ENCODE data around the gene SNCG.
"Not testable (repeated sequence)": the region's sequence is repeated elsewhere in the genome, so short reads cannot be mapped to it uniquely, and the experiment has no call there.

Gene SNCG

GRCh38 chr10:86988520-86988919, 30.1 kb downstream of the SNCG start:
- no peak for DNase-seq (ENCODE audit: low read depth)
- no peak for TF ChIP-seq CTCF (conservative IDR thresholded peaks at IDR 0.05; ENCODE audit: low read length)

GRCh38 chr10:86991362-86991761, 33.0 kb downstream of the SNCG start:
- DNase-seq (ENCODE audit: low read depth); H3K4me3 ChIP-seq (ENCODE audit: low read length): not testable (repeated sequence)

More at GRCh38 chr10:86988520-86988919, 30.1 kb downstream of the SNCG start:
- H3K4me3 ChIP-seq (ENCODE audit: low read length) = no peak overlapping the region

GRCh38 chr10:86992456-86992855, 34.1 kb downstream of the SNCG start:
- no peak overlapping the region for H3K4me3 ChIP-seq (ENCODE audit: low read length)
- TF ChIP-seq CTCF (conservative IDR thresholded peaks at IDR 0.05; ENCODE audit: low read length) = no peak
- peak; percentile 65 for DNase-seq (ENCODE audit: low read depth)

- no peak for DNase-seq (ENCODE audit: low read depth)
- H3K4me3 ChIP-seq (ENCODE audit: low read length) = no peak overlapping the region
- TF ChIP-seq CTCF (conservative IDR thresholded peaks at IDR 0.05; ENCODE audit: low read length) = no peak
Observed at GRCh38 chr10:86992929-86993328, 34.5 kb downstream of the SNCG start.

- not testable (repeated sequence) for H3K4me3 ChIP-seq (ENCODE audit: low read length); DNase-seq (ENCODE audit: low read depth)
Observed at GRCh38 chr10:86999802-87000403, 41.5 kb downstream of the SNCG start.

- no peak for TF ChIP-seq CTCF (conservative IDR thresholded peaks at IDR 0.05; ENCODE audit: low read length)
- no peak overlapping the region for H3K4me3 ChIP-seq (ENCODE audit: low read length)
- DNase-seq (ENCODE audit: low read depth) = peak; percentile 14
Observed at GRCh38 chr10:87000491-87000890, 42.1 kb downstream of the SNCG start.

GRCh38 chr10:87007124-87007523, 48.7 kb downstream of the SNCG start:
- DNase-seq (ENCODE audit: low read depth) = peak; percentile 20
- not testable (repeated sequence) for H3K4me3 ChIP-seq (ENCODE audit: low read length)

GRCh38 chr10:87007674-87008073, 49.3 kb downstream of the SNCG start:
- DNase-seq (ENCODE audit: low read depth); H3K4me3 ChIP-seq (ENCODE audit: low read length): not testable (repeated sequence)

- H3K4me3 ChIP-seq (ENCODE audit: low read length); DNase-seq (ENCODE audit: low read depth): not testable (repeated sequence)
Observed at GRCh38 chr10:87008303-87008702, 49.9 kb downstream of the SNCG start.

GRCh38 chr10:87009134-87009696, 50.8 kb downstream of the SNCG start:
- DNase-seq (ENCODE audit: low read depth); H3K4me3 ChIP-seq (ENCODE audit: low read length): not testable (repeated sequence)

Measured in AG10803 (cell line).